Mononuclear cell (primary cell): ENCODE results near the gene TTC16. TPM values are rescaled to one million over a fixed set of nuclear protein-coding genes. Genes with fewer than 3 reads are reported as not detected.

ENCODE experiments used
- H3K27me3 ChIP-seq: 2 replicates; pipeline ENCODE4 v1.6.0; 2011; ENCODE audit warnings: low read length, control low read depth; ENCODE audit not compliant: insufficient read depth
- H3K4me1 ChIP-seq: 2 replicates; pipeline ENCODE4 v1.5.1; 2011; ENCODE audit warnings: mild to moderate bottlenecking, low read length, control low read depth; ENCODE audit not compliant: insufficient read depth
- H3K4me3 ChIP-seq: 2 replicates; pipeline ENCODE4 v1.5.1; 2011; ENCODE audit warnings: mild to moderate bottlenecking, low read length, moderate library complexity
- H3K9me3 ChIP-seq: 2 replicates; pipeline ENCODE4 v1.5.1; 2011; ENCODE audit warnings: low read depth, mild to moderate bottlenecking, control low read depth, low read length
- total RNA-seq: library from RNA; depleted of rRNA; stranded (reverse); fragments of >200 nt; gene quantifications from one replicate; pipeline ENCODE4 v1.2.3, GENCODE V29; 2012

Gene TTC16
- total RNA-seq, 1 donor, result 1.9 TPM

GRCh38 chr9:127735530-127736185, 19.8 kb downstream of the TTC16 start:
- H3K27me3 ChIP-seq, result no peaks in the 10 kb centered on the region
- H3K9me3 ChIP-seq, result no peaks in the 10 kb centered on the region
- peaks cover 22% of the 10 kb centered on the region for H3K4me1 ChIP-seq
- no peak overlapping the region for H3K4me3 ChIP-seq

- no peak overlapping the region for H3K4me3 ChIP-seq
- no peaks in the 10 kb centered on the region for H3K27me3 ChIP-seq
- H3K4me1 ChIP-seq, result peaks cover 18% of the 10 kb centered on the region
- no peaks in the 10 kb centered on the region for H3K9me3 ChIP-seq
Observed at GRCh38 chr9:127738666-127739065, 22.8 kb downstream of the TTC16 start.

- Histone ChIP-seq H3K4me1 (peaks cover 7% of the 10 kb centered on the region), H3K9me3 (no peaks in the 10 kb centered on the region), H3K4me3 (no peak overlapping the region), H3K27me3 (no peaks in the 10 kb centered on the region)
Observed at GRCh38 chr9:127739614-127740330, 23.9 kb downstream of the TTC16 start.

- Histone ChIP-seq H3K9me3 (no peaks in the 10 kb centered on the region), H3K4me1 (no peaks in the 10 kb centered on the region), H3K4me3 (no peak overlapping the region), H3K27me3 (no peaks in the 10 kb centered on the region)
Observed at GRCh38 chr9:127741831-127742434, 26.1 kb downstream of the TTC16 start.

GRCh38 chr9:127742435-127743088, 26.7 kb downstream of the TTC16 start:
- Histone ChIP-seq H3K9me3 (no peaks in the 10 kb centered on the region), H3K4me1 (no peaks in the 10 kb centered on the region), H3K27me3 (no peaks in the 10 kb centered on the region), H3K4me3 (no peak overlapping the region)

- H3K27me3 ChIP-seq, result no peaks in the 10 kb centered on the region
- H3K4me3 ChIP-seq, result no peak overlapping the region
- no peaks in the 10 kb centered on the region for H3K9me3 ChIP-seq
- no peaks in the 10 kb centered on the region for H3K4me1 ChIP-seq
Observed at GRCh38 chr9:127744398-127745110, 28.7 kb downstream of the TTC16 start.

- Histone ChIP-seq H3K4me3 (no peak overlapping the region), H3K4me1 (no peaks in the 10 kb centered on the region), H3K27me3 (no peaks in the 10 kb centered on the region), H3K9me3 (no peaks in the 10 kb centered on the region)
Observed at GRCh38 chr9:127746959-127747569, 31.2 kb downstream of the TTC16 start.

GRCh38 chr9:127749090-127749787, 33.4 kb downstream of the TTC16 start:
- Histone ChIP-seq H3K9me3 (no peaks in the 10 kb centered on the region), H3K4me1 (no peaks in the 10 kb centered on the region), H3K27me3 (no peaks in the 10 kb centered on the region), H3K4me3 (no peak overlapping the region)

GRCh38 chr9:127751269-127752054, 35.6 kb downstream of the TTC16 start:
- H3K4me1 ChIP-seq, result no peaks in the 10 kb centered on the region
- H3K9me3 ChIP-seq, result no peaks in the 10 kb centered on the region
- no peak overlapping the region for H3K4me3 ChIP-seq
- no peaks in the 10 kb centered on the region for H3K27me3 ChIP-seq

- no peaks in the 10 kb centered on the region for H3K9me3 ChIP-seq
- no peaks in the 10 kb centered on the region for H3K4me1 ChIP-seq
- no peak overlapping the region for H3K4me3 ChIP-seq
- no peaks in the 10 kb centered on the region for H3K27me3 ChIP-seq
Observed at GRCh38 chr9:127753148-127753547, 37.3 kb downstream of the TTC16 start.

- no peaks in the 10 kb centered on the region for H3K4me1 ChIP-seq
- no peaks in the 10 kb centered on the region for H3K27me3 ChIP-seq
- no peaks in the 10 kb centered on the region for H3K9me3 ChIP-seq
- no peak overlapping the region for H3K4me3 ChIP-seq
Observed at GRCh38 chr9:127753622-127754021, 37.7 kb downstream of the TTC16 start.

GRCh38 chr9:127754099-127755060, 38.5 kb downstream of the TTC16 start:
- H3K4me1 ChIP-seq, result no peaks in the 10 kb centered on the region
- H3K9me3 ChIP-seq, result no peaks in the 10 kb centered on the region
- no peaks in the 10 kb centered on the region for H3K27me3 ChIP-seq
- no peak overlapping the region for H3K4me3 ChIP-seq
